GM18951 (cell line): Measurements from ENCODE around the gene RPA3.

Experiments used
- POLR2A ChIP-seq: IDR thresholded peaks from 4 replicates; pipeline ENCODE4 v1.6.1; 2011; ENCODE audit warnings: mild to moderate bottlenecking; ENCODE audit not compliant: insufficient read length, insufficient read depth; ENCODE audit errors: extremely low read depth
- in situ Hi-C: fragments of 300-500 bp; cut with MboI; formaldehyde crosslinking; loops from one replicate; pipeline ENCODE4 v1.12.0; 2022; ENCODE audit warnings: low sequenced_read_pairs, mixed read lengths, inconsistent platforms; ENCODE audit not compliant: unreplicated experiment

Gene RPA3

GRCh38 chr7:7719236-7719635 lies 829 bp upstream of the RPA3 start:
- in situ Hi-C loops = no loop called here
- no peak for TF ChIP-seq POLR2A

DNA sequence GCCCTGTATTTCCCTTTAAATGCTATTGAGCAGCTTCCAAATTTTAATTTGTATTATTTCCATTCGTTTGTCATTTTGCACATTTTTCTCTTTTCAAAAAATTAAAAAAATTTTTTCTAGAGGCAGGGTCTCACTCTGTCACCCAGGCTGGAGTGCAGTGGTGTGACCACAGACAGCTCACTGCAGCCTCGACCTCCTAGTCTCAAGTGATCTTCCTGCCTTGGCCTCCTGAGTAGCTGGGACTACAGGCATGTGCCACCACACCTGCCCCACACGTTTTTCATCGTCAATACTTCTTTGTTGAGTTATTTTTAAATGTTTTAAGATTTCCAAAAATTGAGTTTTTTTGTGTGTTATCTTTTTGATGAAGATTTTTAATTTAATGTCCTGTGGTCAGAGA lies 4.7 kb downstream of the RPA3 start:
- in situ Hi-C loops = no loop called here
- TF ChIP-seq POLR2A = no peak

- no peak for TF ChIP-seq POLR2A
- in situ Hi-C loops = no loop called here
Observed at GRCh38 chr7:7710469-7710868, 7.9 kb downstream of the RPA3 start.

DNA sequence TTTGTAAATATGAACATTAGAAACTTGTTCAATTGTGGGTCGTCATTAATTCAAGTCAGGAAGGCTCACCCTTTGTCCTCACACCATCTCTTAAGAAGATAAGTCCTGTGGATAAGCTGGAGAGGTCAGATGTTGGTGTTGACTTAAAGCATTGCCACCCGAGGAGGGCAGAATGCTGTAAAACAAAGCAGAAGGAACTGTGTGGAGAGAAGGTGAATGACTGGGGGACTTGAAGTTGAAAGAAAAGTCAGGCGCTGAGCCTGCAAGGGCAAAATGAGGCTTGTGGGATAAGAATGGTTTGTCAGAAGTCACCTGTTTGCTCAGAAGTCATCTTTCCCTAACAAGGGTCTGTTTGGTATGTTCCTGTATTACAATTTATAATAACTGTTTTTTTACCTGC lies 9.1 kb downstream of the RPA3 start:
- TF ChIP-seq POLR2A = no peak
- in situ Hi-C loops = no loop called here

DNA sequence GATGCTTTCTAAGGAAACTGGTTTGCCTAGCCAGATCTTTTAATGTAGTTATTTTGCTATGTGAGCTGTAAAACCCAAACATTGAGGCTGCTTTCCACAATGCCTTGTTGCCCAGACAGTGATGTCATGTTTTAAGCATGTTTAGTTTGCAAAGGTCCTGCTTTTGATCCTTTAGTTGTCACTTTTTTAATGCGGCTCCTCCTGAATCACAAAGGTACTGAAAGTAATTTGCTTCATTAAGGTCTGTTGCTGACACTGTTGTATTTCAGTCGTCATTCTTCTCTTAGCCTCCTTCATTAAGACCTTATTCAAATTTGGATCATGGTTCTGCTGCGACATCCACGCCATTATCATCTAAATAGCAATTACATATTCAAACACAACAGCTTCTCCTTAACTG lies 10.6 kb downstream of the RPA3 start:
- in situ Hi-C loops = no loop called here
- TF ChIP-seq POLR2A = no peak

GRCh38 chr7:7707246-7707645 lies 11.2 kb downstream of the RPA3 start:
- in situ Hi-C loops = no loop called here
- TF ChIP-seq POLR2A = no peak

DNA sequence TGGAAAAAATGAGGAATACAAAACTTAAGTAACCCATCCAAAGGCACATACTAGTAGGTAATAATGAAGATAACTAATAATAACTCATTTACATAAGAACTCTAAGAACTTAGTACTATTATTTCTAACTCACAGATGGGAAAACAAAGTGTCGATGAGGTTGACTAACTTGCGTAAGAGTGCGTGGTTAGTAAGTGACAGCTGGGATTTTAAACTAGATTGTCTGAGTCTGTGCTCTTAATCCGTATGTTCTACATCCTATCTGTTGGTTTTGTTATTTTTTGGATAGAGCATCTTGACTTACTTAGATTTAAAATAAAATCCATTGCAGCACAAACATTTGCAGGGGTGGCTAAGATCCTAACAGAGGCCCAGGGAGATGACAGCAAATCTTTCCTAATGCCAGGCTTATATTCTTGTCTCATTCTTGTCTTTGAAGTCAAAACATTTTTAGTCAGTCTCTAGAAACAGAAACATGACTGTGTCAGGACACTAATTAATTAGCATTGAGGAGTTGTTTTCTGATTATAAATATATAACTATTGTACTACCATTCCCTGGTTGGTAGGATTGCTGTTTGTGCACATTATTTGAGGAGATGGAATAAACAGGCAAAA lies 11.7 kb downstream of the RPA3 start:
- no peak for TF ChIP-seq POLR2A
- in situ Hi-C loops = no loop called here

GRCh38 chr7:7706101-7706511 lies 12.3 kb downstream of the RPA3 start:
- no peak for TF ChIP-seq POLR2A
- in situ Hi-C loops = no loop called here

GRCh38 chr7:7705318-7705717 lies 13.1 kb downstream of the RPA3 start:
- in situ Hi-C loops = no loop called here
- no peak for TF ChIP-seq POLR2A

- no peak for TF ChIP-seq POLR2A
- in situ Hi-C loops = no loop called here
Observed at GRCh38 chr7:7704867-7705266, 13.5 kb downstream of the RPA3 start.

GRCh38 chr7:7703427-7703826 lies 15.0 kb downstream of the RPA3 start:
- in situ Hi-C loops = no loop called here
- no peak for TF ChIP-seq POLR2A

GRCh38 chr7:7702826-7703225 lies 15.6 kb downstream of the RPA3 start:
- no peak for TF ChIP-seq POLR2A
- in situ Hi-C loops = no loop called here

- in situ Hi-C loops = no loop called here
- TF ChIP-seq POLR2A = no peak
Observed at GRCh38 chr7:7701527-7701926, 16.9 kb downstream of the RPA3 start.

DNA sequence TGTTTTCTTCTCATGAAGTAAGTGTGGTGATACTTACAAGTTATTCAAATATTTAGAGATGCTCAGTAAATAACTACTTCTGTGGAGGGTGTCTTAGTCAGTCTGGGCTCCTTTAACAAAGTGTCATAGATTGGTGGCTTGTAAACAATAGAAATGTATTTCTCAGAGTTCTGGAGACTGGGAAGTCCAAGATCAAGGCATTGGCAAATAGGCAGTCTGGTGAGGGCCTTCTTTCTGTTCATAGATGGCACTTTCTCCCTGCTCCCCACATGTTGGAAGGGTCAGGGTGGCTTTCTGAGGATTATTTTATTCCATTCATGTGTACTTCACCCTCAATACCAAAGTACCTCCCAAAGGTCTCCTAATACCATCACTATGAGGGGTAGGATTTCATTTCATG lies 18.4 kb downstream of the RPA3 start:
- in situ Hi-C loops = no loop called here
- TF ChIP-seq POLR2A = no peak

DNA sequence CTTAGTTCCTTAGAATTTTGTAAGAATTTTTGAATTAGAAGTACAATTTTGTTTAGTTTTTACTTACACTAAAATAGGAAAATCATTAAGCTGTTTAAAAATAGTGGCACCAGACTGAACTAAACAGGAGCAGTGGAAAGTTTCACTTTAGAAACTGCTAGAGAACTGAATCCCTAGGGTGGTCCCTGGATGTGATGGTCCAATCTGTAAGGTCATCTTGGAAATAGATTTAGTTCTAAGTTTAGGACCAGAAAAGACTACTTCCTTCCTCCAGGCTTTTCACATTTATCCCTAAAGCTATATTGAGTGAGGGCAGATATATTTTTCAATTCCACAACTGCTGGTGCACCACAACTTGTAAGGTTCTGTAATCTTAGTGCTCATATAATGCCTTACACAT lies 19.0 kb downstream of the RPA3 start:
- in situ Hi-C loops = no loop called here
- no peak for TF ChIP-seq POLR2A
